GM19043 (cell line): ENCODE data around the gene ALPL.

Experiments
- ATAC-seq: cut with Tn5 transposase; IDR thresholded peaks from one replicate; pipeline ENCODE4 v1.9.1; 2021; ENCODE audit warnings: low read depth; ENCODE audit not compliant: unreplicated experiment

The ALPL gene

GRCh38 chr1:21596174-21596573 is 87.0 kb downstream of the ALPL start:
- no peak for ATAC-seq

- no peak for ATAC-seq
Measured at GRCh38 chr1:21596628-21597027, 87.4 kb downstream of the ALPL start.

DNA sequence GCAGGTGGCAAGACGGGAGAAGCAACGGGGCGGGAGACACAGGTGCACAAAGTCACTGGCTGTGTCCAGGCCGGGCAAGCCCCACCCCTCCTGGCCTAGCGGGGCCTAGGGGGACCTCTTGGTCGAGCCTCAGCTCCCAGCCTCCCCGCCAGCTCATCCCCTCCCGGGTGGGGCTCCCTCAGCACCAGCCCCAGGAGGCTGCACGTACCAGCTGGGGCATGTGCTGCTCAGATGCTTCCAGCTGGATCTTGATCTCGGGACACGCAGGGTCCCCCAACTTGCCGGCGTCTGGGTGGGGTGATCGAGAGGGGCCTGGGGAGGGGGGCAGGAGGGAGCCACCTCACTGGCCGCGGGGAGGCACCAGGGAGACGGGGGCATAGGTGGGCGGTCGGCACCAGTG is 88.5 kb downstream of the ALPL start:
- no peak for ATAC-seq

- ATAC-seq = no peak
Measured at GRCh38 chr1:21598417-21598816, 89.2 kb downstream of the ALPL start.

- ATAC-seq = no peak
Measured at GRCh38 chr1:21598904-21599303, 89.7 kb downstream of the ALPL start.

DNA sequence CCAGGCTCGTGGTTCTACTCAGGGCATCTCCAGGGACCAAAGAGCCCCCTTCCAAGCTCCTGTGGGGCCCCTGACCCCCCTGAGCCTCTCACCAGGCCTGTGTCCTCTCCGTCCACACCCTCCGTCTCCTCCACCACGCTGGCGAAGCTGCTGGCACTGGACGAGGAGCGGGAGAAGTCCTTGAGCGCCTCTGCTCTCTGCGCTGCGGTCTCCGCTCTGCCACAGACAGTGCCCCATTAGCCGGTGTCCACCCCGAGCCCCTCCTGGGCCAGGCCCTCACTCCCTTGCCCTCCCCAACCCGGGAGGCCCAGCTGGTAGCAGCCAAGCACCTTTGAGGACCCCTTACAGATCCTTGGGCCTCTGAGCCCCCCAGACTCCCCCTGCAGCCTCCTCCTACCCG is 90.2 kb downstream of the ALPL start:
- no peak for ATAC-seq

GRCh38 chr1:21601278-21602048 is 92.2 kb downstream of the ALPL start:
- ATAC-seq = no peak

DNA sequence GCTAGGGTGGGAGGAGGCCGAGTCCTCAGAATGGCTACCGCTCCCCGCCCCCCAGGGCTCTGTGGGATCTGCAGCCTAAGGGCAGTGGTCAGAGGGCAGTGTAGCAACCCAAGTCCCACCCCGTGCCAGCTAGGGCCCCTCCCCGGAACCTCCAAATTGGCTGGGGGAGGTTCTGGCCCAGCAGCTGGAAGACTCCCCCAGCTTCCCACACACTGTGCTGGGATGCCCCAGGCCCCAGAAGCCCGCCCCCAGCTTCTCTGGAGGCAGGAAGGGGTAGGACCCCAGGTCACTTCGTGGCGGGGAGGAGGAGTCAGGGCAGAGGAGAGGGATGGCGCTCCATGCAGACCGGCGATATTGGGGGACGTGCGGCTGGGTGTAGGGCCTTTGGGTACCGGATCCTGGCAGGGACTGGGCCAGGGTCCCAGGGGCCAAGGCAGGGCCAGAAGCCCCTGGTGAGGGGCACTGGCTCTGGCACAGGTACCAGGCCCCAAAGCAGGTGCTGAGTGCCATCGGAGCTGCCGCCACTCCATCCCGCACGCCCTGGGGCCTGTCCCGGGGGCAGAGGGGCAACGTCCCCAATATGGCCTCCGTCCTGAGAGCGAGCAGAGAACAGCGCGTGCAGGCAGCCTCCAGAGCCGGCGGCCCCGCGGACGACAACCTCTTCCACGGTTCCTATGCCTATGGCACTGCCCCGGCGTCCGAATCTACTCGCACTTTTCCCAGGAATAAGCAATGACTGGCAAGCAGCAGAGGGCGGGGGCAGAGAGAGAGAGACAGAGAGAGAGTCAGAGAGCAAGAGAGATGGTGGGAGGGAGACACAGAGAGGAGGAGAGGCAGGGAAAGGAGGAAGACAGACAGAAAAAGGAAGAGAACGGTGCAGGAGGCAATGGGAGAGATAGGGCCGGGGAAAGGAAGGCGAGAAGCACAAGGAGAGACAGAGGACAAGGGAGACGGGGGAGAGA is 94.2 kb downstream of the ALPL start:
- ATAC-seq = no peak

DNA sequence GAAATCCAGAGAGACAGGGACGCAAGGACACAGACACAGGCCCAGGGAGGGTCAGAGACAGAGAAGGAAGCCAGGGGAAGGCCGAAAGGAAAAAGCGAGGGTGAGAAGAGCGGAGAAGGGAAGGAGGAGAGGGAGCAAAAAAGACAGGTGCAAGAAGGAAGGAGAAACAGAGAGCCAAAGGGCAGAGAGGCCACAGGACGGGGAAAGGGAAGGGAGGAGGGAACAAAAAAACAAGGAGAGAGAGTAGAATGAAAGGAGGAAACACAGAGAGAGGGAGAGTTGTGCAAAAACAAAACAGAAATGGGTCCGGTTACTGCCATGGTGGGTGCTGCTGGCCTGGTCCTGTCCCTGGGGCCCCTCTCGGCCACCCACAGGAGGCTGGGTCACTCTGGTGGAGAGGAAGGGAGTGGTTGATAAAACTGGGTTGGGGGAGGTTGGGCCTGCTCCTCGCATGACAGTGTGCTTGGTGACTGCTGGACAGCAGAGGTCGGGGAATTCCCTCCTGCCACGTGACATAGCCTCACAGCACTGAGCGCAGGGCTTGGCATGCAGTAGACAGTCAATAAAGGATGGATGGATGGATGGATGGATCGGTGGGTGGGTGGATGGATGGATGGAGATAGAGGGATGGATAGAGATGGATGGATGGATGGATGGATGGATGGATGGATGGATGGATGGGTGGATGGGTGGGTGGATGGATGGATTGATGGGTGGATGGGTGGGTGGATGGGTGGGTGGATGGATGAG is 95.2 kb downstream of the ALPL start:
- no peak for ATAC-seq

DNA sequence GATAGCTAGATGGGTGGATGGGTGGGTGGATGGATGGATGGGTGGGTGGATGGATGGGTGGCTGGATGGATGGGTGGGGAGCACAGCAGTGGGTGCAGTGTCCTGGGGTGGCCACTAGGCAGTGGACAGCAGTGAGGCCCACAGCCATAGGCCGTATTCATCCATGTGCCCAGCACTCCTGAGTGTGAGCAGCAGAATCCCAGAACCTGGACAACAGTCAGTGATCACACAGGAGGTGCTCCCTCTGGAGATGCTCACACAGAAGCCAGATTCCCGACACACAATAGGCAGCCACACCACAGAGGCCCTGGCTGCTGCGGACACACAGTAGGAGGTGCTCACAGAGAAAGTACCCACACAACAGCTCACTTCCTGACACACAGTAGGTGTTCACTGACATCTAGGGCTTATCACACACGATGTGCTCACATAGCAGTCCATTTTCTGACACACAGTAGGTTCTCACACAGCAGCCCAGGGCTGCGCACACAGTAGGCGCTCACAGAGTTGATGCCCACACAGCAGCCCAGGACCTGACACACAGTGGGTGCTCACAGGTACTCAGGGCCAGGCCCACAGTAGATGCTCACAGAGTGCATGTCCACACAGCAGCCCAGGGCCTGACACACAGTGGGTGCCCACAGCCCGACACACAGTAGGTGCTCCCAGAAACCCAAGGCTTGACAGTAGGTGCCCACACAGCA is 95.9 kb downstream of the ALPL start:
- no peak for ATAC-seq

DNA sequence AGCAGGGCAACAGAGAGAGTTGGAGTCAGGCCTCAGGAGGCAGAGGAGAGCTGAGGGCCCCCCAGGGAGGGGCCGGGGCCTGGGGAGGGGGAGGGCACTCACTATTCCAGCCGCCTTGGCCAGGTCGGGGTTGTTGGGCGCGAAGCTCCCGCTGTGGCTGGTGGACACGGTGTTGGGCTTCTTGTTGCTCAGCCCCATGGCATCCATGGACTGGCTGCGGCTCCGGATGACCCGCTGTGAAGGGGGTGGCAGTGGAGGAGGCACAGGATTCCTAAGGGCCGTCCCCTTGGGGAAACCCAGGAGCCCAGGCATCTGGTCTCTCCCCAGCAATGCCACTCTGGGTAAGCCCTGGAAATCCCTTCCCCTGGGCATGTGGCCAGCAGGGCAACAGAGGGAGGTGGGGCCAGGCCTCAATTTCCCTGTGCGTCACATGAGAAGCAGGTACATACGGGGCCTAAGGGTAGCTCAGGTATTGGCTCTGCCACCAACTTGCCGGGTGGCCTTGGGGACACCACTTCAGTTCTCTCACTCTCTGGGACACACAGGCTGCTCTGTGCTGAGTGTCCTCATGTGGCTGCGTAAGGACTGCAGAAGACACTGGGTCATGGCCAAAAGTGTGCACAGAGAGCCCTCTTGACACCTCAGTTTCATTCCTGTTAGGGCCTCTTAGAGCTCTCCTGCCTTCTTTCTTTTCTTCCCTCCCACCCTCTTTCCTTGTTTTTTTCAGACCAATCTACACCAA is 96.9 kb downstream of the ALPL start:
- no peak for ATAC-seq

- ATAC-seq = no peak
Measured at GRCh38 chr1:21607549-21608529, 98.6 kb downstream of the ALPL start.

- ATAC-seq = no peak
Measured at GRCh38 chr1:21608798-21609197, 99.6 kb downstream of the ALPL start.

DNA sequence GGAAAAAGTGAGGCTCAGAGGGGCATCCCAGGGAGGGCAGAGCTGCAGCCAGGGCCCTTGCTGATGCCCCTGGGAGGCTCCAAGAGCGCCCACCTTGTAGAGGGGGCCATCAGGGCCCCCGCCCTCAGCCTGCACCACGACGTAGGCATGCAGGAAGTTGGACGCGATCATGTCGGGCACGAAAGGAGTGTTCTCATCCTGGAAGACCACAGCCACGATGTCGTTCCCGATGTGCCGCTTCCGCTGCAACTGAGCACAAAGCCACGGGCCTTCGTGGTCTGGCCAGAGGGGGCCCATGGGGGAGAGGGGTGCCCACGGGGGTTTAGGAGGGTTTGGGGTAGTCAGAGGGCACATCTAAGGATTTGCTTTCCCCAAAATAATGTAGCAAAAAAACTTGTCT is 100.8 kb downstream of the ALPL start:
- no peak for ATAC-seq

DNA sequence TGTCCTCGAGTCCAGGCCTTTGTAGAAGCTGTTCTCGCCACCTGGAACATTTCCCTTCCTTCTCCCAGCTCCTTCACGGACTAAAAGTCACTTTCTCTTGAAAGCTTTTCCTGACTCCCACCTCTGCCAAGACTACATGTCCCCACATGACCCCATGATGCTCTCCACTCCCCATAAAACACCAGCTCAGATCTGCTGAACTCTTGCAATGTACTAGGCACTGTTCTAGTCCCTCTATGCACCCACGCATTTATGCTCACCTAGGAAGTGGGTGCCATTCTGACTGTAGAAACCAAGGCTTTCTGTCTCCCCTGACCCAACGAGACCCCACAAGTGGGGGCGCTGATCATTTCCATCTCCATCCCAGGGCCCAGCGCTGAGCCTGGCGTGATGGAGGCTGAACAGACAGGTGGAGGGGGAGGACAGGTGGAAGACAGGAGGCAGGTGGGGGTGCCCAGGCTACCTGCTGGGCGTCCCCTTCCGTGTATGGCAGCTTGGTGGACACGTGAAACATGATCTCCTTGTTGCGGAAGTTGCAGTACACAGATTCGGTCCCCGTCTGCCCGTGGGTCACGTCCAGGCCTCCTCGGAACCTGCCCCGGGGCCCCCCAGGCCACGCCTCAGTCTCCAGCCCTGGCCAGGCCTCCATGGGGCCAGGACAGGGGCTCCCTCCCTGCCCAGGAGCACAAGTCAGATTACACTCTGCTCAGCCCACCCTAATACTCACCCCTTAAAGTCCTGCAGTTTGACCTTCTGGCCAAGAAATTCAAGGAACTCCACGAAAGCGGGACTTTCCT is 102.0 kb downstream of the ALPL start:
- no peak for ATAC-seq

DNA sequence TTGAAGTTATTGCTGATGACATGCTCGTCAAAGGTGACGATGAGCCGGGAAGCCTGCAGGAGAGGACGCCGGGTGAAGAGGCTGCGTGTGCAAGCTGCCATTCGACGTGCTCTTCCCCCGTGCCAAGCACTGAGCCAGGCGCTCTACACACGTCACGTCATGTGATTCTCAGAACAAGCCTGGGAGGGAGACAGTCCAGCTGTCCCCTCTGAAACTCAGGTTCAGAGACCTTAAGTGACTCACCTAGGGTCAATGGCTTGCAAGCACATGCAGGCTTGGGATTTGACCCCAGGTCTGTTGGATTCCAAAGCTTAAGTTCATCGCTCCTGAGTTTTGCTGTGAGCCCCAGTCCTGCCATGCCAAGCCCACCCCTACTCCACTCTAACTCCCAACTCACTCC is 102.8 kb downstream of the ALPL start:
- no peak for ATAC-seq

DNA sequence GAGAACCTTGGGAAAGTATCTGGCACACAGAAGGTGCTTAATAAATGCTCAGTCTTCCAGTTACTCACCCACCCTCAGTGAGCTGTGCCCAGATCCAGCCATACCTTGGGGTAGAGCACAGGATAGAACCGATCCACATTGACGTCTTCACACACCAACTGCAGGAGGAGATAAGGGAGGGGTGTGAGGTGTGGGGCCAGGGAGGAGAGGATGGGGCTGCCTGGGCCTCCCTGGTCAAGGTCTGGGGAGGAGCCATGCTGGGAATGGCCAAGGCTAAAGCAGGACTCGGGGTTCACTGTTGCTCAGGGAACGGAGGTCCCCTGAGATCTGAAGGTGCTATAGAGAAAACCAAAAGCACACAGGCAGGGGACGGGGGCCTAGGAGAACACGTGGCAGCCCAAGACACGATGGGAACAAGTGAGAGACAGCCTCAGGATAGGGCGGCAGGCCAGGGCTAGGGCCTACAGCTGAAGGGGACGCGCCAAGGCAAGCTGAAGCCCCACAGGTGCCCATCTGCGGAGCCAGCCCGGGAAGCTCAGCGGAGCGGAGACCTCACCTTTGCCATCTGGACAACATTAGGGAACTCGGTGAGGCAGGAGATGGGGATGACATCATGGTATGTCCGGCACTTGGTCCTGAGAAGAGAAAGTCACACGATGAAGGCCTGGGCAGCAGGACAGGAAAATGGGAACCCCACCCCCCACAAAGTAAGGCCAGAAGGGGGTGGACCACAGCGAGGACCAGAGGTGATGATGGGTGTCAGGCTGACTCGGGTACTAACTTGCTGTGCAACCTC is 104.0 kb downstream of the ALPL start:
- ATAC-seq = no peak
